H1 (cell line): ENCODE measurements around the gene ZC3H11A. TPM values are rescaled to one million over a fixed set of nuclear protein-coding genes. Genes with fewer than 3 reads are reported as not detected.
"Not testable (repeated sequence)": the region's sequence is repeated elsewhere in the genome, so short reads cannot be mapped to it uniquely, and the experiment has no call there.

ENCODE experiments used
- CTCF ChIA-PET: fragments of 300-600 bp; sonication (Branson Sonifier 250); formaldehyde crosslinking; loops from one replicate; lab custom pipeline; 2021; ENCODE audit not compliant: partially characterized antibody; lab: Charles Lee
- POLR2A ChIA-PET: fragments of 300-600 bp; sonication (Branson Sonifier 250); formaldehyde crosslinking; loops from one replicate; lab custom pipeline; 2021; ENCODE audit warnings: inconsistent platforms; ENCODE audit not compliant: partially characterized antibody; lab: Charles Lee
- DNase-seq, 2 experiments: peaks; one replicate each; pipeline versions ENCODE4 v3.0.0 to v3.0.0-alpha.2; 2010 to 2022; ENCODE audit warnings: low spot score in 2 of 2, low read depth in 1 of 2, mixed read lengths in 1 of 2
- FAIRE-seq: peaks from 2 replicates; lab custom pipeline; 2011; peaks lifted over from hg19 to GRCh38; lab: Jason Lieb, UNC
- H2AFZ ChIP-seq: 2 replicates; pipeline ENCODE4 v1.8.1; 2012; ENCODE audit warnings: low read length, inconsistent platforms
- H2AK5ac ChIP-seq: 2 replicates; pipeline ENCODE4 v1.6.1; 2013; ENCODE audit warnings: low read depth, low read length
- H2BK120ac ChIP-seq: replicated peaks from 2 replicates; pipeline ENCODE3; 2013; ENCODE audit warnings: low read depth, low read length, inconsistent platforms
- H2BK12ac ChIP-seq: 2 replicates; pipeline ENCODE4 v1.6.1; 2013; ENCODE audit warnings: low read depth, low read length
- H2BK15ac ChIP-seq: 2 replicates; pipeline ENCODE4 v1.6.1; 2013; ENCODE audit warnings: low read length
- H2BK20ac ChIP-seq: 2 replicates; pipeline ENCODE4 v1.6.1; 2013; ENCODE audit warnings: low read length
- H2BK5ac ChIP-seq: 2 replicates; pipeline ENCODE4 v1.6.1; 2013; ENCODE audit warnings: low read depth, low read length
- H3K14ac ChIP-seq: 2 replicates; pipeline ENCODE4 v1.6.1; 2013; ENCODE audit warnings: inconsistent platforms; ENCODE audit not compliant: insufficient read length
- H3K18ac ChIP-seq: 2 replicates; pipeline ENCODE4 v1.6.1; 2013; ENCODE audit warnings: low read length; ENCODE audit errors: extremely low read depth
- H3K23ac ChIP-seq: 2 replicates; pipeline ENCODE4 v1.6.1; 2013; ENCODE audit warnings: inconsistent platforms; ENCODE audit not compliant: insufficient read length
- H3K23me2 ChIP-seq: 2 replicates; pipeline ENCODE4 v1.6.1; 2013; ENCODE audit warnings: low read depth, low read length
- H3K27ac ChIP-seq: 2 replicates; pipeline ENCODE4 v1.6.1; 2011; ENCODE audit warnings: low read depth, low read length, inconsistent platforms
- H3K27me3 ChIP-seq, 4 experiments: replicated peaks in 1 of 4; 1 replicate in 1 of 4; 2 replicates in 3 of 4; pipeline versions ENCODE4 v1.6.1 to v1.8.1; 2011 to 2013; ENCODE audit warnings: low read length in 3 of 4, mild to moderate bottlenecking in 3 of 4, inconsistent platforms in 2 of 4, mixed read lengths in 2 of 4, moderate library complexity in 1 of 4; ENCODE audit not compliant: control insufficient read depth in 3 of 4, insufficient read depth in 3 of 4; ENCODE audit errors: extremely low read depth in 1 of 4
- H3K36me3 ChIP-seq, 4 experiments: 2 replicates each; pipeline versions ENCODE4 v1.6.1 to v1.8.1; 2011 to 2013; ENCODE audit warnings: mild to moderate bottlenecking in 4 of 4, low read length in 3 of 4, moderate library complexity in 2 of 4, control low read depth in 1 of 4, inconsistent platforms in 1 of 4; ENCODE audit not compliant: insufficient read depth in 4 of 4, control insufficient read depth in 2 of 4
- H3K4ac ChIP-seq: replicated peaks from 2 replicates; pipeline ENCODE3; 2013; ENCODE audit warnings: low read length, low read depth, mixed read lengths, inconsistent platforms; ENCODE audit not compliant: insufficient read length
- H3K4me1 ChIP-seq, 4 experiments: replicated peaks in 1 of 4; 1 replicate in 1 of 4; 2 replicates in 3 of 4; pipeline versions ENCODE4 v1.6.1 to v1.8.1; 2011 to 2013; ENCODE audit warnings: low read length in 3 of 4, inconsistent platforms in 2 of 4, mixed read lengths in 1 of 4; ENCODE audit not compliant: insufficient read depth in 4 of 4, control insufficient read depth in 3 of 4
- H3K4me2 ChIP-seq, 2 experiments: 2 replicates each; pipeline versions ENCODE4 v1.6.1 to v1.8.1; 2011 to 2013; ENCODE audit warnings: low read depth in 2 of 2, low read length in 2 of 2, control low read depth in 1 of 2, inconsistent platforms in 1 of 2, mild to moderate bottlenecking in 1 of 2; ENCODE audit not compliant: insufficient read depth in 1 of 2
- H3K4me3 ChIP-seq, 4 experiments: fragments of 200-600, 300-600 bp in 1 of 4; sonication (generic), shearing (Covaris generic), sonication (Bioruptor Twin) in 1 of 4; 2 replicates each; pipeline versions ENCODE4 v1.5.1 to v1.8.1; 2011 to 2016; ENCODE audit warnings: low read length in 4 of 4, low read depth in 3 of 4, control low read depth in 2 of 4, inconsistent platforms in 2 of 4, mild to moderate bottlenecking in 2 of 4, mixed read lengths in 1 of 4, moderate library complexity in 1 of 4; ENCODE audit not compliant: insufficient read depth in 2 of 4; ENCODE audit errors: extremely low read depth in 1 of 4
- H3K56ac ChIP-seq: replicated peaks from 2 replicates; pipeline ENCODE3; 2013; ENCODE audit warnings: low read depth, mild to moderate bottlenecking, mixed read lengths, low read length, inconsistent platforms; ENCODE audit not compliant: insufficient read length
- H3K79me1 ChIP-seq: 2 replicates; pipeline ENCODE4 v1.6.1; 2013; ENCODE audit warnings: low read depth, low read length, control low read depth
- H3K79me2 ChIP-seq, 2 experiments: 2 replicates each; pipeline versions ENCODE4 v1.6.1 to v1.8.1; 2012 to 2013; ENCODE audit warnings: low read length in 2 of 2, mild to moderate bottlenecking in 2 of 2, inconsistent platforms in 1 of 2; ENCODE audit not compliant: insufficient read depth in 2 of 2, control insufficient read depth in 1 of 2
- H3K9ac ChIP-seq, 4 experiments: replicated peaks in 1 of 4; 1 replicate in 1 of 4; 2 replicates in 3 of 4; pipeline versions ENCODE4 v1.6.1 to v1.8.1; 2011 to 2013; ENCODE audit warnings: low read depth in 3 of 4, low read length in 3 of 4, control low read depth in 2 of 4, mild to moderate bottlenecking in 2 of 4, moderate library complexity in 2 of 4, inconsistent platforms in 1 of 4; ENCODE audit errors: extremely low read depth in 1 of 4
- H3K9me3 ChIP-seq, 2 experiments: 2 replicates each; pipeline versions ENCODE4 v1.6.1 to v1.8.1; 2012 to 2013; ENCODE audit warnings: mild to moderate bottlenecking in 2 of 2, moderate library complexity in 2 of 2, control low read depth in 1 of 2, inconsistent platforms in 1 of 2, low read depth in 1 of 2, low read length in 1 of 2, mixed read lengths in 1 of 2; ENCODE audit not compliant: insufficient read depth in 2 of 2
- H4K20me1 ChIP-seq, 2 experiments: replicated peaks in 1 of 2; 2 replicates each; pipeline versions ENCODE3 to v1.8.1; 2011 to 2013; ENCODE audit warnings: inconsistent platforms in 2 of 2, low read length in 2 of 2, mild to moderate bottlenecking in 1 of 2; ENCODE audit not compliant: insufficient read depth in 2 of 2, control insufficient read depth in 1 of 2
- H4K5ac ChIP-seq: 2 replicates; pipeline ENCODE4 v1.6.1; 2013; ENCODE audit warnings: low read length, low read depth, mixed read lengths, inconsistent platforms; ENCODE audit not compliant: insufficient read length
- H4K8ac ChIP-seq: 2 replicates; pipeline ENCODE4 v1.8.0; 2013; ENCODE audit warnings: mild to moderate bottlenecking, moderate library complexity, low read length, inconsistent platforms; ENCODE audit not compliant: insufficient read depth; ENCODE audit errors: extremely low read depth
- H4K91ac ChIP-seq: replicated peaks from 2 replicates; pipeline ENCODE3; 2013; ENCODE audit warnings: low read length, mixed read lengths, inconsistent platforms; ENCODE audit not compliant: insufficient read length
- WGBS, 2 experiments: shearing (Covaris generic) in 1 of 2; methylation state at CpG; one replicate each; pipeline versions ENCODE4 v1.1.6 to v1.1.7; 2013 to 2015; ENCODE audit warnings: low lambda C conversion rate in 2 of 2, mixed read lengths in 2 of 2, inconsistent platforms in 1 of 2, low coverage in 1 of 2, missing lambda C conversion rate in 1 of 2; ENCODE audit not compliant: insufficient replicate concordance in 2 of 2, insufficient coverage in 1 of 2, insufficient read length in 1 of 2; ENCODE audit errors: extremely low coverage in 1 of 2, missing lambda C conversion rate in 1 of 2; 5-methylcytosine and 5-hydroxymethylcytosine counted together
- polyA plus RNA-seq, 7 experiments: library from polyadenylated mRNA; depleted of rRNA in 3 of 7; stranded (reverse) in 5 of 7; unstranded in 2 of 7; fragments of >200 nt in 5 of 7; fragments of 200-250 nt in 2 of 7; gene quantifications; 1 replicate in 5 of 7; 2 replicates in 1 of 7; 4 replicates in 1 of 7; pipeline versions ENCODE4 v1.2.1 to v1.2.3, GENCODE V29; 2011 to 2013; ENCODE audit warnings: missing spikeins in 2 of 7, mixed read lengths in 2 of 7
- total RNA-seq: library from RNA; stranded (reverse); fragmentation: NEBNext Ultra II Directional; extraction: Animal tissue kit (Norgen Biotek cat#: 25700); gene quantifications from 2 replicates; pipeline ENCODE4 v1.2.1, GENCODE V29; 2021

Gene ZC3H11A
- total and polyA plus RNA-seq, 2 of the 8 experiments (the other 6 are each of a cell fraction or from before 2014, with no cell fraction given): 37.2 to 105 TPM

GRCh38 chr1:203758749-203759148, 36.7 kb upstream of the ZC3H11A start:
- not testable (repeated sequence) for H3K79me2 ChIP-seq, H3K56ac ChIP-seq, H3K79me1 ChIP-seq, H3K9me3 ChIP-seq, DNase-seq, H4K5ac ChIP-seq, H3K23ac ChIP-seq, H3K18ac ChIP-seq, H3K4me3 ChIP-seq, H4K20me1 ChIP-seq, H4K8ac ChIP-seq, H3K23me2 ChIP-seq, H2BK12ac ChIP-seq, H3K9ac ChIP-seq, H3K4me2 ChIP-seq, H2BK20ac ChIP-seq, H3K27ac ChIP-seq, H2BK120ac ChIP-seq, H3K14ac ChIP-seq, H3K4me1 ChIP-seq, H4K91ac ChIP-seq, H2BK5ac ChIP-seq, H3K4ac ChIP-seq, H3K27me3 ChIP-seq, H3K36me3 ChIP-seq, H2AFZ ChIP-seq, H2BK15ac ChIP-seq, H2AK5ac ChIP-seq, FAIRE-seq
- ChIA-PET CTCF (interaction anchor here (1.3 kb wide), 2 partner anchors 271 to 403 kb away, joined by 3 to 4 read pairs; no protein-coding TSS in a partner anchor), POLR2A (interaction anchor here (0.8 to 1.5 kb wide), 2 partner anchors 14 to 23 kb away, joined by 3 read pairs; no protein-coding TSS in a partner anchor)
- 96% methylated on average over 2 of the region's 2 CpGs; no CpG with 5 or more reads in 1 of the 2 experiments for WGBS, 2 experiments
